Activated naive CD8-positive, alpha-beta T cell treated with anti-CD3 and anti-CD28 coated beads, Interleukin-2, amount 50 U/mL, for 16 hours (primary cell): ENCODE results near the gene ATP5MK.
A peak's percentile ranks its signal among the peaks of the same experiment; 100 is the strongest.
"Not testable (repeated sequence)": the region's sequence is repeated elsewhere in the genome, so short reads cannot be mapped to it uniquely, and the experiment has no call there.

Experiments
- DNase-seq: peaks from one replicate; pipeline ENCODE4 v3.0.0-alpha.2; 2020; ENCODE audit warnings: low read depth, low spot score

The ATP5MK gene, protein sequence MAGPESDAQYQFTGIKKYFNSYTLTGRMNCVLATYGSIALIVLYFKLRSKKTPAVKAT

DNA sequence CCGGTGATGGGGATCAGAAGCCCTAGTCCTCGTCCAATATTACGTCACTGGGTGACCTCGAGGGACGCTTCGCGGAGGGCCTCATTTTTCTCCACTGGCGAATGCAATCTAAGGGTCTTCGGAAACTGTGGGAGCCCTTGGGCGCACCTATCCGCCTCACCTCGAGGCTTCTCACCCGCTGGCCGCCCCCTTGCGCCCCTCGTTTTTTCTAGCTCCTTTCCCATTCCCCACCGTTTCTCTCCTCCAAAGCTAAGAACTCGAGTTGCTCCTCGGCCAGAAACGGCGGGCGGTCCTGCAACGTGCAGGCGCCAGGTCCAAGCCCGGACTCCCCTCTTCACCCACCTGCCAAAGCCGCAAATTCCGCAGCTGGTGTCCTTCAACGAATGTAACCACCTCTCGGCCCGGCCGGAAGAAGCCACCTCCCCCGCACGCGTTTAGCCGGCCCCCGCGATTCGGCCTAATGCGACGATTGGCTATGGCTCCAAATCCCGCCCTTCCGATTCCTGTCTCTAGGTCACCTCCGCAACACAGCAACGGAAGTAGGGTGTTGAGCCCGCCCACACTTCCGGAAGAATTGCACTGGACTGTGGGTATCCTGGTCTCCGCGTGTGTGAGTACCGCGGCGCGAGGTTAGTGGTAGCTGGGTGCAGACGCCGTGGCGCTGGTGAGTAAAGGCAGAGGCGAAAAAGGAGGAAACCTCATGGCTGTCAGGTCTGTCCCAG, at the start of gene ATP5MK, which contains the start of gene PDCD11:
Gene ATP5MK (minus strand): TSS at position 409 of the 722 bp plus-strand sequence. CDS start 4,018 bp downstream, outside the sequence.
Gene PDCD11 (plus strand): TSS at position 560 of the 722 bp plus-strand sequence. CDS start 1,801 bp downstream, outside the sequence.
- DNase-seq: peak; percentile 92

DNA sequence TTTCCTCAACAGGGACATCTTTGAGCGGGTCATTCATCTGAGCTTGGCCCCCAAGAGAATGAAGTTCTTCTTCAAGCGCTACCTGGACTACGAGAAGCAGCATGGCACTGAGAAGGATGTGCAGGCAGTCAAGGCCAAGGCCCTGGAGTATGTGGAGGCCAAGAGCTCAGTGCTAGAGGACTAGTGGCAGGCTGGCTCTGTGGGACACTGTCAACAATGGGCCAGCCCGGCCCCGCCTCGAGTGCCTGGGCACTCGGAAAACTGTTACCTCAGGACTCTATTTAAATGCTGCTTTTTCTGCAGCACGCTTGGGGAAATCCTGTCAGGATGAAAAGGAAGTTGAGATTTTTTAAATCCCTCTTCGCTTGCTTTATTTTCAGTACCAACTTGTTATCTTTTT, 49.1 kb upstream of the ATP5MK start:
- no peak for DNase-seq

DNA sequence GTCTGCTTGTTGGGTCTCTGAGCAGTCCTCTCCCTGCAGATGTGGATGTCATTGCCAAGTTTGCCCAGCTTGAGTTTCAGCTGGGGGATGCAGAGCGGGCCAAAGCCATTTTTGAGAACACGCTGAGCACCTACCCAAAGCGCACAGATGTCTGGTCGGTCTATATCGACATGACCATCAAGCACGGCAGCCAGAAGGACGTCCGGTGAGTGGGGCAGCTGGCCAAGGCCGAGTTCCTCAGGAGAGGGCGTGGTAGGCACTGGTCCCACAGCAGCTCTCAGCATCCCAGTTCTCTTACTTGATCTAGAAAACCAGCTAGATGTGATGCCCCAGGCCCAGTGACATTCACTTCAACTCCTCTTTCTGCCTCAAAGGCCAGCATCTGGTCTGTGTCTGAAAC, 48.2 kb upstream of the ATP5MK start:
- DNase-seq: no peak

DNA sequence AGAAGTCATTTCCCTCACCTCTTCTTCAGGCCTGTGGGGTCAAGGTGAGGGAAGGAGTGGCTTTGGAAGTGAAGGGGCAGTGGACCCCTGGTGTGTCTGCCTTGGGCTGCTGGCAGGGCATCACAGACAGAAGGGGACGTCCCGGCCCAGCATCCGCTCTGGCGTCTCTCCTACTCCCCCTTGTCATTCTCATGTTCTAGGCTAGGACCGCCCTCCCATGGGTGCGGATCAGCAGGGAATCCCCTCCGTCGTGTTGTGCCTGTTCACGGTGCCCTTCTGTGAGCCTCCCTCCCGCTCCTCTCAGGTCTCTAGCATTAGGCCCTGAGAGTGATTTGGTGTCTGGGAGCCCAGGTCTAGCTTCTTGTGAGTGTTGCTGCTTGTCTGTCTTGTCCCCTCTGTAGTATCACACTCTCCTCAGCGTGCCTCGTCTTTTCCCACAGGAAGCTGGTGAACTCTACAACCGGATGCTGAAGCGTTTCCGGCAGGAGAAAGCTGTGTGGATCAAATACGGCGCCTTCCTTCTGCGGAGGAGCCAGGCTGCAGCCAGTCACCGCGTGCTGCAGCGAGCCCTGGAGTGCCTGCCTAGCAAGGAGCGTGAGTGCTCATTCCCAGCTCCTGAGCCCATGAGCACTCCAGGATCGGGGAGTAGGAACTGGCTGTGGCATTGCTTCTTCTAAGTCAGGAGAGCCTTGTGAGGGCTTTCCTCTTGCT, 47.4 kb upstream of the ATP5MK start:
- DNase-seq: no peak

DNA sequence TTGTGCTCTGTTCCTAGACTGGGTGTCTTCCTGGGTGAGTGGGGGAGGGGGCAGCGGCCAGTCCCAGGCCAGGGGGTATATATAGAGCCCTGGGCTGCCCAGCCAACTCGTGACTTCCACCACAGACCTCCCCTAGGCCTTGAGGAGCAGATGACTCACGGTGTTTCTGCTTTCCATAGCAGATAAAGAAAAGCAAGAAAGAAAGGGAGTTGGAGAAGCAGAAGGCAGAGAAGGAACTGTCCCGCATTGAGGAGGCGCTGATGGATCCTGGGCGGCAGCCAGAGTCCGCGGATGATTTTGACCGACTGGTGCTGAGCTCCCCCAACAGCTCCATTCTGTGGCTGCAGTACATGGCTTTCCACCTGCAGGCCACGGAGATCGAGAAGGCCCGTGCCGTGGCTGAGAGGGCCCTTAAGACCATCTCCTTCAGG, 45.8 kb upstream of the ATP5MK start:
- DNase-seq: no peak

DNA sequence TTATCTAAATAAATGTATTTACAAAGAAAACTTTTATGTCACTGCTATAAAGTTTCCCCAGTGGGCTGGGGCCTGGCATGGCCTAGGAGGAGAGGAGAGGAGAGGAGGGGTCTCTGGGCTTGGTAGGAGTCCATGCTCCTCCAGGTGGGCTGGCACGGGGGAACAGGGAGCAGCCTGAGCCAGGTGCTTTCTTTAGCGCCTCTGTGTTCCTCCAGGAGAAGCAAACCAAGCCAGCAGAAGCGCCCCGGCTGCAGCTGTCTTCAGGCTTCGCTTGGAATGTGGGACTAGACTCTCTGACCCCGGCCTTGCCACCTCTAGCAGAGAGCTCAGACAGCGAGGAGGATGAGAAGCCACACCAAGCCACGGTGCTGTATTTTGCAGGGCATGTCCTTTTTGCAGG, 45.3 kb upstream of the ATP5MK start:
- DNase-seq: no peak

DNA sequence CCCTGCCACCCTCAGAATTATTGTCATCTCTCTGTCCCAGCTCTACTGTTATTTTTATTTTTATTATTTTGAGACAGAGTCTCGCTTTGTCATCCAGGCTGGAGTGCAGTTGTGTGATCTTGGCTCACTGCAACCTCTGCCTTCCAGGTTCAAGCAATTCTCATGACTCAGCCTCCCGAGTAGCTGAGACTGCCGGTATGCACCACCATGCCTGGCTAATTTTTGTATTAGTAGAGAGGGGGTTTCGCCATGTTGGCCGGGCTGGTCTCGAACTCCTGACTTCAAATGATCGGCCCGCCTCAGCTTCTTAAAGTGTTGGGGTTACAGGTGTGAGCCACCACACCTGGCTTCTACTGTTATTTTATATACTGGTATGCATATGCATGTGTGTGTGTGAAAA, 44.9 kb upstream of the ATP5MK start:
- DNase-seq: no peak

DNA sequence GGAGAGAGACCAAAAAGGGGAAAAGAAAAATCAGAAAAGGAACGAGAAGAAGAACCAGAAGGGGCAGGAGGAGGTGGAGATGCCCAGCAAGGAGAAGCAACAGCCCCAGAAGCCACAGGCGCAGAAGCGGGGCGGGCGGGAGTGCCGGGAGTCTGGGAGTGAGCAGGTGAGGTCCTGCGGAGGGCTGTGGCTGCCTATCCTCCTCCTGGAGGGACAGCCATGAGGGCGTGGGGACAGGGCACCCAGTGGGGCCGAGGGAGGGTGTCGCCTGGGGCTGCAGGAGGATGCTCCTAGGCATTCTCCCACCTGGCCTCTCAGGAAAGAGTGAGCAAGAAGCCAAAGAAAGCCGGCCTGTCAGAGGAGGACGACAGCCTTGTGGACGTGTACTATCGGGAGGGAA, 44.1 kb upstream of the ATP5MK start:
- no peak for DNase-seq

DNA sequence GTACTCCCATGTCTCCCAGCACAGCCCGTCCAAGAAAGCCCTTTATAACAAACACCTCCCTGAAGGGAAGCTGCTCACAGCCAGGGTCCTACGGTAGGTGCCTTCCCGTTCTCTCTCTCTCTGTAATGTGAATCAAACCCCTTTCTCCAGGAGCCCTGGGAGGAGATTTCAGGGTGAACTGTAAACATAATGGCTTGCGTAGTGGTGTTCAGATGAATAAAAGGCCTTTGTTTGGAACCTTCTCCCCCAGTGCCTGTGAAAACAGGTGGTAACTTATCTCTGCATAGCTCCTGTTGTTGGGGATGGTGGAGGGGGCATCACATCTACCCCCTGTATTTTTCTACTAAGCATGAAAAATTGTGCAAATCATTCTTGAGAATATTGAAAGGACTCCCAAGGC, 43.5 kb upstream of the ATP5MK start:
- DNase-seq: no peak

DNA sequence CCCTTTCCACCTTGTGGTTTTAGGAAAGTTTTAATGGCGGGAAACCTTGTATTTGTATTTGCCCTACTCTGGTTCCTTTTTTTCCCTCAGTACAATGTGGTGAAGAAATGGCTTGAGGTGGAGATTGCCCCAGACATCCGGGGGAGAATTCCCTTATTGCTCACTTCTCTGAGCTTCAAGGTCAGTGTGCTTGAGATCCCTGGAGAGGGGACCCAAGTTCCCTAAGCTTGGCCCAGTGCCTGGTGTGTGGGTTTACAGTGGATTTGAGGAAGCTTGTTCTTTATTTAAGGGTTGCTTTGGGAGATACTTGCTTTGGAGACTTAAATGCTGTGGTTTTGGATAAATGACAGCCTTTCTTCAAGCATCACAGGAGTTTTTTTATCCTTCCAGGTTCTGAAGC, 37.6 kb upstream of the ATP5MK start:
- no peak for DNase-seq

DNA sequence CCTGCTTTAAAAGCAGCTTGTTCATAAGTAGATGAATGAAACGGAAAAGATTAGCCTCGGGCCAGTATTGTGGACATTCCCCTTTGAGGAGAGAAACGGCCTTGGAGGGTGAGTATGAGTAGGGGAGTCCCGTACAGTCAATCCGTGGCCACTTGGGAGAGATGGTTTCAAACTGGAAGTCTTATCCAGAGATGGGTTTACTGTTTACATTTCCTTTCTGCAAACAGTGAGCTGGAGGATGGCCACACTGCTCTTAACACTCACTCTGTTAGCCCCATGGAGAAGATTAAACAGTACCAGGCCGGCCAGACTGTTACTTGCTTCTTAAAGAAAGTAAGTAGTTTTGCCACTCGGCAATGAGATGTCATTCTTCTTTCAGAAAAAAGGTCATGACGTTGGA, 35.6 kb upstream of the ATP5MK start:
- DNase-seq: no peak

DNA sequence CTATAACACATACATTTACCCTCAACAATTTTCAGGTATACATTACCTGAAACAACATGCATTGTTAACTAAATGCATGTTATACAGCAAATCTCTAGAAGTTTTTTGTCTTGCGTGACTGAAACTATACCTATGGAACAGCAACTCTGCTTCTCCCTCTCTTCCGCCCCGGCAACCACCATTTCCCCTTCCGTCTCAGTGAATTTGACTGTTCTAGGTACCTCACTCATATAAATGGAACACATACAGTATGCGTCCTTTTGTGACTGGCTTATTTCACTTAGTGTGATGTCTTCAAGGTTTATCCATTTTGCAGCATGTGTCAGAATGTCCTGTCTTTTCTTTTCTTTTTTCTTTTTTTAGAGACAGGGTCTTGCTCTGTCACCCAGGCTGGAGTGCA, 33.4 kb upstream of the ATP5MK start:
- no peak for DNase-seq

DNA sequence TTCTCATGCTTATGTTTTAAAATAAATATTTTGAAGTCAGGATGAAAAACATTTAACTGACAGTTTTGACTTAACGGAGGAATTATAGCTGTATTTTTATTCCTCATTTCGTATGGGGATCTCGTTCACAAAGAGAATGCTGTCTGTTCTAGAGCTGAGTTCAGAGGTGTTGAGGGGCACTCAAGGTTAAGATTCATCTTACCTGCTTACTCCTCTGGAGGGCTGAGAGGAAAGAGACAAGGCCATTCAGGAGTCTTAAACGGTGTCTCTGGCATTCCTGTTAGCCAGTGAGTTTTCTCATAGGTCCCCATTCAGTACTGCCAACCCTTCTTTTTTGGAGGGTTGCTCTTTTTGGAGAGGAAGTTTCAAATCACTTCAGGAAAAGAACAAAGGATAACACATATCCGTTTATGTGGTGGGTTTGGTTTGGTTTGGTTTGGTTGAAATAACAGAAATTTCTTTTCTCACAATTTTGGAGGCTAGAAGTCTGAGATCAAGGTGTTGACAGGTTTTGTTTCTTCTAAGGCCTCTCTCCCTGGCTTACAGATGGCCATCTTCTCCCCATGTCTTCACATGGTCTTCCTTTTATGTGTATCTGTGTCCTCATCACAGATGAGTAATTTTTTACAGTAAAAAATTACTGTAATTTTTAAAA, 32.8 kb upstream of the ATP5MK start:
- DNase-seq: no peak

DNA sequence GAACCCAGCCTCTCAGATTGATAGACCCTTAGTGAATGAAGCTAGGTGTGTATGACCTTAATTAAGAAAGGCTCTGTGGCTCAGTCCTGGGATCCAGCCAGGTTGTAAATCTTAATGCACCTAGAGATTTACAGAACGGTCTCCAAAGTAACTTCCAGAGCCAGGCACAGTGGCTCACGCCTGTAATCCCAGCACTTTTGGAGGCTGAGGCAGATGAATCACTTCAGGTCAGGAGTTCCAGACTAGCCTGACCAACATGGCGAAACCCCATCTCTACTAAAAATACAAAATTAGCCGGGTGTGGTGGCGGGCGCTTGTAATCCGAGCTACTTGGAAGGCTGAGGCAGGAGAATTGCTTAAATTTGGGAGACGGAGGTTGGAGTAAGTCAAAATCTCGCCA, 31.6 kb upstream of the ATP5MK start:
- no peak for DNase-seq

DNA sequence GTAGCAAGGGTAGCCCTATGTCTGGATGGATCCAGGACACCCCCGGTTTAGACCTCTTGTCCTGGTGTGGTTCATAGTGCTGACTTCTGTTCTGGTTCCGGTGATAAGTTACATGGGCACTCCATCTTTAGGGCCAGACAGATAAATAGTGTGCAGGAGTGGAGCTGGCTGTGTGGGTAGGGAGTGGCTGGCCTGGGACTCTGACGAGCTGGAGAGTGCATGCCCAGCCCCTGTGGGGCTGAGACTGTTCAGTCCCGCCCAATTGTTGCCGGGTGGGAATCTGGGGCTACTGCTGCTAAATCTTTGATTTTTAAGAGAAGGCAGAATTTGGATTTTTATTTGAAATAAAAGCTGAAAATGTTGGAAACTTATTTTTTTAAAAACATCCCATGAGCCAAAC, 27.5 kb upstream of the ATP5MK start:
- no peak for DNase-seq

DNA sequence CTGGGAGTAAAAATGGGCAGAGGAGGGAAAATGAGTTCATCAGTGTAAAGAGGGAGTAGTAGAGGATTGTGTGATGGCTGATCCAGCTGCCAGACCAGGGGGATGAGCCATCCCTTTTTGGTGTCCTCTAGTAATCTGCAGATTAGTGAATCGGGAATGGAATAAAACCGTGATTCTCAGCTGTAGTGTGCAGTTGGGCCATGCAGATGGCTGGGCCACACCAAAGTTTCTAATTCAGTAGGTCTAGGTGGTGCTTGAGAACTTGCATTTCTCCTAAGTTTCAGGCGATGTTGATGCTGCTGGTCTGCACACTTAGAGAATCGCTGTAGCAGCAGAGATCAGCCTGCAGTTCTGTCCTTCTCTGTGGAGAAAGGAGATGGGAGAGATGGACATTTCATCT, 22.8 kb upstream of the ATP5MK start:
- no peak for DNase-seq

DNA sequence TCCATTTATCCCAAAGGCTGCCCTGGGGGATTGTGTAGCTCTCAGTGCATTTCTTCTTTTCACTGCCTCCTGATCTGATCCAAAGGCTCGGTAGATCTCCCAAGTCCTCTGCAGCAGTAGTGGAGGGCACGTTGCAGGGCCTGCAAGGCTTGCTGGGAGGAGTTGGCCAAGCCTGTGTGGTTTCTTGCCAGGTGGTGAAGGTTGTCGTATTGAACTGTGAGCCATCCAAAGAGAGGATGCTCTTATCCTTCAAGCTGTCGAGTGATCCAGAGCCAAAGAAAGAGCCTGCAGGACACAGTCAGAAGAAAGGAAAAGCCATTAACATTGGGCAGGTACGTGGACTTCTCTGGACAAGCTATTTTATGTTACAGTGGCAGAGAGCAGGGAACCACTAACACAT, 21.3 kb upstream of the ATP5MK start:
- DNase-seq: no peak

DNA sequence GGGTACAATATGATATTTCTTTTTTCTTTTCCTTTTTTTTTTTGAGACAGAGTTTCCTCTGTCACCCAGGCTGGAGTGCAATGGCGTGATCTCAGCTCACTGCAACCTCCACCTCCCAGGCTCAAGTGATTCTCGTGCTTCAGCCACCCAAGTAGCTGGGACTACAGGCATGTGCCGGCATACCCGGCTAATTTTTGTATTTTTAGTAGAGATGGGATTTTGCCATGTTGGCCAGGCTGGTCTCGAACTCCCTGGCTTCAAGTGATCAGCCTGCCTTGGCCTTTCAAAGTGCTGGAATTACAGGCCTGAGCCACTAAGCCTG, 20.8 kb upstream of the ATP5MK start:
- DNase-seq: not testable (repeated sequence)

DNA sequence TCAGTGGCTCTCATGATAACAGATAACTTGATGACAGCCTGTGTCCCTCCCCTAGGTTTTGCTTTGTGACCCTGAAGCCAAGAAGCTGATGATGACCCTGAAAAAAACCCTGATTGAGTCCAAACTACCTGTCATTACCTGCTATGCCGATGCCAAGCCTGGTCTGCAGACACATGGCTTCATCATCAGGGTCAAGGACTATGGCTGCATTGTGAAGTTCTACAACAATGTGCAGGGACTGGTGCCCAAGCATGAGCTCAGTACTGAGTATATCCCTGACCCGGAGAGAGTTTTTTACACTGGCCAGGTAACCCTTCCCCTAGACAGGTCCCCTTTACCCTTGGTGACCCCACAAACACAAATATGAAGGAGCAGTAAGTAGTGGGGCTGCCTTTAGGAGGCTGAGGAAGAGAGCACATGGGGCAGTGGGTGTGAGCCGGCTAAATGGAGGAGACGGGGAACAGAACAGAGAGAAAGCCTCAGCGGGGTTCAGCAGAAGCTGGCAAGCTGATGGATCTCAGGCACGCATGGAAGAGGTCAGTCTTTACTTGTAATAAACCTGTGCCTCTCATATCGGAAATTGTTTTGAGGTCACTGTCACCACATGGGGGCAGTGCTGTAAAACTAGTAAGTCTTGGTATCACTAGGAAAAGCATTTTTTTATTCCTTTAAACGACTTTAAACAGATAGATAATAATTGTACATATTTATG, 20.3 kb upstream of the ATP5MK start:
- DNase-seq: no peak

DNA sequence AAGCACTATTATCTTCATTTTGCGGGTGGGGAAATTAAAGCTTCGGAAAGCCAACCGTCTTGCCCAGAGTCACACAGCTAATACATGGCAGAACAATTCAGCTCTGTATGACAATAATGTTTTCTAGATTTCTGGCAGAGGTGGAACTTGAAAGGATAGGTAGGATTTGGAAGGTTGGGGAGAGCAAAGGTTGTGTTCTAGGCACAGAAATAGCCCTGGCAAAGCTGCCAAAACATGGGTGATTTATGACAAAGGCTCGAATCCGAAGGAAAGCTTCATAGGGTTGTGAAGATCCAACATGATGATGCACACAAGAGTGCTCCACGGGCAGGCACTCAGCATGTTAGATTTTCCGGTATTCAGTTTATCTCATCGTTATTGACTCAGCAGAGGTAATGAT, 19.3 kb upstream of the ATP5MK start:
- no peak for DNase-seq

DNA sequence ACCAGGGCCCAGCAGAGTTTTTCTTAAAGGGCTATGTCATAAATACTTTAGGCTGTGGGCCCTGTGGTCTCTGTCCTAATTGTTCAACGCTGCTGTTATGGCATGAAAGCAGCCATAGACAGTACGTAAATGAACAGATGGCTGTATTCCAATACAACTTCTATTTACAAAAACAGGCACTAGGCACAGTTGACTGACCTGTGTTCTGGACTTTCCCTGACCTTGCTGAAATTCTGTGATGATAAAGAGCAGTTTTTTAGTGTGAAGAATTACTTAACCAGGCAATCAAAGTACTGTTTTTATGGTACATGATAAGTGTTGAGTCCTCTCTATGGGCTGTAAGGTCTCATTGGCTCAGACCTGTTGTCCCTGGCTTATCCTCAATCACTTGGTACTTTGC, 17.3 kb upstream of the ATP5MK start:
- no peak for DNase-seq

DNA sequence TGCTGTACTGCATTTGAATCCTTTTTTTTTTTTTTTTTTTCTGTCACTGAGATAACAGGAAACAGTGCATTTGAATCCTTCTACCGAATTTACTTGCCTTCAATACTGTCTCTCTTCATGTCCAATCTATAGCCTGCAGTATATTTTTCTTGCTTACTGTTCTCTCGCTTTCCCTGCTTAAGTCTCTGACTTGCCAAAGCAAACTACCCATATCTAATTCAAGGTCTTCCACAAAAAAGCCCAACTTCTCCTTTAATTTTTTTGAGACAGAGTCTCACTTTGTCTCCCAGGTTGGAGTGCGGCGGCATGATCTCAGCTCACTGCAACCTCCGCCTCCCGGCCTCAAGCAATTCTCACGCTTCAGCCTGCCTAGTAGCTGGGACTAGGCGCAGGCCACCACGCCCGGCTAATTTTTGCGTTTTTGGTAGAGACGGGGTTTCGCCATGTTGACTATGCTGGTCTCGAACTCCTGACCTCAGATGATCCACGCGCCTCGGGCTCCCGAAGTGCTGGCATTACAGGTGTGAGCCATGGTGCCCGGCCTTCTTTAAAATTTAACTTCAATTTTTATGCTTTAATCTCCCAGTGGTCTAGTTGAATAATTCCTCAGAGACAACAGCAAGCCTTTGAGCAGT, 1.0 kb upstream of the ATP5MK start:
- no peak for DNase-seq
